Midbrain (tissue), 1 donor: Measurements from ENCODE around the gene EDIL3.

Experiments used
- DNase-seq: peaks from one replicate; lab custom pipeline; 2025; lab: John Stamatoyannopoulos, UW

Gene EDIL3

DNA sequence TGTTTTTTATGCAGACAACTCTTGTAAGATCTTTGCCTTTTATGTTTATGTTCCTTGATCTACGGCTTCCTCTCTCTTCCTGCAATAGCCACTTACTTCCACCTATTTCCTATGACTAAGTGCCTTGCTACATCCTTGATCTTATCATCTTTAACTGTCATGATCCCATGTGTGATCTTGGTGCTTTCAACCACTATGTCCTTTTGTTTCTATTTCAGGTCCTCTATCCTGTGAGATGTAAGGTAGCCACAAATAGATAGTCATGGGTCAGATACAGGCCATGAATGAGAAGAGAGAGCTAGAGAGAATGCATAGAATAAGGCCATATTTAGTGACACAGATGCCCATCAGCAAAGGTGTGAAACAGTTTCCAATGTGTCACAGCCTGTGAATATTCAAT is 420.4 kb downstream of the EDIL3 start:
- no peak for DNase-seq

DNA sequence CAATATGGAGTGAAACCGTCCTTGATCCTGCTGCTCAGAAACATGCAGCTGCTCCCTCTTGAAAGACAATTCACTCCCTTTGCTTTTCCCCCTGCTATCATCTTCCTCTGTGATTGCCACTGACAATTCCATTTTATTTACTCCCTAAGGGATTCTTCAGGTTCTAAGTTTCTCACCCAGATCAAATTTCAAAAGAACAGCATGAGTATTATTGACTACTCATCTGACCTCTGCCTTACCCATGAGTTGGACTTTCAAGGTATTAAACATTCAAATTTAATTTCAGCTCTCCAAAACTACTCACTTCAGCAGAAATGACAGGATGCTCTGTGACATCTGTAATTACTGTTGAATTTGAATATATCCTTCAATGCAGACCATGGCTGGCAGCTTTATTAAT is 427.5 kb downstream of the EDIL3 start:
- no peak for DNase-seq

DNA sequence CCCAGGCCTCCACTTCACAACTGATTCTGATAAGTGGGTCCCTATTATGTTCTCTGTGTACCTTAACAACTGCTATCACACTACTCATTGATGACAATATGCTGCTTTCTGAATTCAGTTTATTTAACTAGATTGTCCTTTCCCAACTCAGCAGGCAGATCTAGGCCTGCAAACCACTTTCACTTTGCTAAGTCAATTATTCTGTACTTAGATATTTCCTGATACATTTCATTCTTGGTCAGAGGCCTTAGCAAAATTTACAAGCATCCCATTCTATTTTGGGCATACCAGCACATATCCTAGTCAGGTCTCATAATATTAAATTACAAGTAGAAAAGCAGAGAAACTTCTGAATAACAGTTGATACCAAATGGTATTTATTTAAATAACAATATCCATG is 428.3 kb downstream of the EDIL3 start:
- DNase-seq = no peak

DNA sequence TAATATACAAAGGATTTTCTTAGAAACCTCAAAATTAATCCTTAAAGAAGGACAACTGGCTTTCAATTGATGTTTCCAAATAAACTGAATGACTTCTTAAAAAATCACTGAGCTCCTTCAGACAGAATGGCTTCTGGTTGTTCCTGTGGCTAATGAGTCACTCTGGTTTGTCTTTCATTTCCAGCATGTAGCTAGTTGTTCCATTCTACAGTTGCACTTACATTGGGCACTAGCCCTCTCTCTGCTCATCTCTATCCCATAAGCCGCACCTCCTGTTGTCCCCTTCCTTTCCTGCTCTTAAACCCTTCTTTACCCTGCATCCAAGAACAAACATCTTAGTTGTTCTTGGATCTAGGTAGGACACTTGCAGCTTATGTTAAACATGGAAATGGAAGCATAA is 428.8 kb downstream of the EDIL3 start:
- DNase-seq = no peak

DNA sequence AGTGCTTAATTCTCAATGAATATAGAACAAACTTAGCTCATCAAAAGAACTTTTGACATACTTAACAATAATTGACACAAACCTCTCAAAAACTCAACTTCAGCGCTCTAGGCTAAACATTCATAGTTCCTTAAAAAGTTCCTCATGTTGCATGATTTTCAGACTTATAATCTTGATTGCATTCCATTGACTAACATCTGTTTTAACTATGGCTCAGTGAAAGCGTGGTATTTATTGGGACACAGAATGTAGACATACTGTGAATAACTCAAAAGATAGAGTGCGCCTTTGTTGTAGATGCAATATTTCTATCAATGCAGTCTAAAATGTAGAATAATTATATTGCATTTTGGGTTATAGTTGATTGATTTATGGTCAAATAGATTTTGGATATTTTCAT is 436.9 kb downstream of the EDIL3 start:
- DNase-seq = no peak

DNA sequence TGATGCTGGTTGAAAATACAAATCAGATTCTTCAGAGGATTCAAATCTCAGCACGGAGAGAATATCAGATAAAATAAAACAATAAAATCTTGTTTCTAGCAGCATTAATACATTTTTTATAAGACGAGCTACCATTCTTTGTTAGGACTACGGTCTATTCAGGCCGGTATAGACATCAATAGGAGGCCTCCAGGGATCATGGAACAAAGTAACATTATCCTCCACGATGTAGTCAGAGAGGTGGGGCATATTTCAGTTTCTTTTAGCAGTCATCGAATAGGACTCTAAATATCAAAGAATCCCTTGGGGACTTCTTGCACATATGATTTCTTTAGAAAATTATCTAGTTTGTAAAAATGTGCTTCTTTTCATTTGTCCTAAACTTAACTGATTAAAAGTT is 438.2 kb downstream of the EDIL3 start:
- no peak for DNase-seq

DNA sequence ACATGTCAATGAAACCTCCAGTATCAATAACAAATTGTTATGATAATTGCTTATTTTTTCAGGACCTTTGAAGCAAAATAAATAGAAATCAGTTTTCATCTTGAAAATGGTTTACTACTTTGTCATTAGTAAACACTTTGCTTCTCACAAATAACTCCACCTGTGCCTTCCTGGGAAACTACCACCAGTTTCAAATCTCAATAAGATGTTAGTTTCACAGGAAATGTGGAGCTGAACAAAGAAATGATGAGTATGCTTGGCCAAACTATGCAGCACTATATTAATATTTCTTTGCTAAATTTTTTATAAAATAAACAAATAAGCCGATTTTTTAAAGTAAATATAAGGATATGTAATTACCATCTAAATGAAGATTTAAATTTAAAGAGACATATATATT is 442.5 kb downstream of the EDIL3 start:
- DNase-seq = no peak

DNA sequence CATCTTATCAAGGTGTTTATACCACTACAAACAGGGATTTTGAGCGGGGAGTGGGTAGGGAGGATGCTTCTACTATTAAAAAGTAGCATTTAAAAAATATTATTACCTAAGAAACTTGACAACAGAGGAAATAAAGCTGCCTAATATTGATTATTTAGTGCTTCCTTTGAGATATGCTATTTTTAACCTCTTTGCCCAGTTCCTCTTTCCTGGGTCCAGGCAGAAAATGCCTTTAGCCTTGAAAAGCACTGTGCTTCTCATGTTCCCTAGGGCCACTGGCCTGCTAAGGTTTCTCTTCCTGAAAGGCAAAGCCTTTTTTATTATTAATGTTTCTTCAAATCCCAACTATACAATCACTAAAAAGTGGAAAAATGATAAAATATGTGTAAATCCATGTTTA is 446.8 kb downstream of the EDIL3 start:
- DNase-seq = no peak

DNA sequence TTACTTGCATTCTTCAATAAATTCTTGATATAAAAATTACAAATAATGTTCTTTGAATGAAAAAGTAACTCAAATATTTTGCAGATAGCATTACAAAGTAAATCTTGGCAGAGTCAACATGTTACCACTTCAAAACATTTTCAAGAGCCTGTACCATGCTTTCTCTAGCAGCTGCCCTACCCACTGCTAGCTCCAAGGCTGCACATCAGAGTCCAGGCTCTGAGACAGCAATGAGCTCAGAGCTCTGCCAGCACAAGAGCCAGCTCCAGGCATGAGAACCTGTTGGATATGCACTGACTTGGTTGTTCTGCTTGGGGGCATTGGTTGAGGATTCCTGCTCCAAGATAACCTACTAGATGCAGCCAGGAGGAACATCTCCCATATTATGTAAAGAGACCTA is 452.7 kb downstream of the EDIL3 start:
- DNase-seq = no peak

DNA sequence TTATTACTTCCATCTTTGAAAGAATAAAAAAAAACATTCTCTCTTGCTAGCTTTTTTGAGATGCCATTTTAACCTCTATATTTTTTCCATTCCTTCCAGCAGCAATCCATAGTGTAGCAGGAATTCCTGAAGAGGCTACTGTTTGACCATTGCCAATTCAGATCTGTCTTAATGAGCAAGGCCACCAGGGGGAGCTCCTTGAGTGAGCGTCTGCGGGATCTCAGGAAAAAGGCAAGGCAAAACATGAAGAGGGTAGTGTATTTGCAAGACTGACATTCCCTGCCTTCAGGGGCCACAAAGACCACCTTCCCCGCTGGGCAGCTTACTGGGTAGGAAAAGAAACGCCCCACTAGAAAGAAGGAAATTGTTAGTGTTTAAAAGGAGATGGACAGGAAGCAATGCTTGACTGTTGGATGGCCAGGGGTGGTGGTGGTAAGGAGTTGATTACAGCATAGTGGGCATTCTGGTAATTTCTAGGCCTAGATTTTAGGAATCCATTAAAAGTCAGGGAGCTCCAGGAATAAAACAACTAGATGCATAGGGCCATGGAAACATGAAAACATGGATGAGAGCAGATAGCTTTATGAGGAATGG is 457.4 kb downstream of the EDIL3 start:
- peak; percentile 84 for DNase-seq

DNA sequence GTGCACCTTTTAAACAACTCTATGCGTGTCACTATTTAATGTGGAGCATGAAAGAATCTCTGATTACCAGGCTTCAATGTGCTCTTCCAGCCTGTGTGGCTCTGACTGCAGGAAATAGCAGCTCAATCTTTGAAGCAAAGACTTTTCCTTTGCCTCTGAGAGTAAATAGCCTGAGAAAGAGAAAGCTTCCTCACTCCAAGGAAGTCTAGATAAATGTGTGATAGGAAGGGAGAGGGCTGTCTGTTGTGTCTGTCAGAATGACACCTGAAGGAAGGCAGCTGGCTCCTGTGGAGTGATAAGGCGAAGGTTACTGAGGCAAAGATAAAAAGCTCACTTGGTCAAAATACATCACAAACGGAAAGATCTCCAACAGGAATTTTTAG is 458.7 kb downstream of the EDIL3 start:
- no peak for DNase-seq

DNA sequence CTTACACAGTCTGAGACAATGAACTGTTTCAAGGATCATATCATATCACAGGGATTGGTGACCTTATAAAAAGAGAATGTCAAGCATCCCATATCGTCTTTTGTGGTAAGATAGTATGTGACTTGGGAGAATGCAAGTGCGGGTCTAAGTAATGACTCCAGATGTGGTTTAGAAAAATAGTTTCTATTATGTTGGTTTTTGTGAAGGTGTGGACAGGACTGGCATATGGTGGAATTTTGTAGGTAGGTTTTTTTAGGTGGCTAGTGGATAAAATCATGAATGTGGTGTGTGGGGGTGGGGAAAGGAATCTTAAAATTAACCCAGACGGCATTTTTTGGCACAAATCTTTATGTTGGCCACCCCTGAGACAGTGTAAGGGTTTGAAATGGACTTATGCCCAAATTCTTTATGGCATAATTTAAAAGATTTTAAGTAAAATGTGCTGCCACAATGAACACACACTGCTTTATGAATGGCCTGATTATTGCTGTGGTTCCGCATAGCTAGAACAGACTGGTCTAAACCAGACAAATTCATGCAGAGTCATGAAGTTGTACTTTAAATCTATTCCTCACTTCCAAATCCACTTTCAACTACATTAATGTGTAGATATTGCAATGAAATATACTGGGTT is 459.2 kb downstream of the EDIL3 start:
- DNase-seq = no peak

DNA sequence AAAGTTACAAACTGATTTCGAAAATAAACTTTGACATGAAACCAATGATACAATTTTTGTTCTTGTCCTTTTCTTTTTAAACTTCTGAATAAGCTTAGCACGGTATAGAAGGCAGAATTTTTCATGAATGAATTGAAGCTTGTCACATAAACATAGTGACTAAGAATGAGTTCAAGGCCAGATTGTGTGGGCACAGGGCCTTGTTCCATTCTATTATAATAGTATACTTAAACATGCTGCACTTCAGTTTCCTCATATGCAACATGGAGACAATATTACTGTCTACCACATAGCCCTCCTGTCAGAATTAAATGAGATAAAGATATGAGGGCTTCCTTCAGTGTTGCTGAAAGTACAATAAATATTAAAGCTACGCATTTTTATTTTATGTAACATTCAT is 459.8 kb downstream of the EDIL3 start:
- DNase-seq = no peak

DNA sequence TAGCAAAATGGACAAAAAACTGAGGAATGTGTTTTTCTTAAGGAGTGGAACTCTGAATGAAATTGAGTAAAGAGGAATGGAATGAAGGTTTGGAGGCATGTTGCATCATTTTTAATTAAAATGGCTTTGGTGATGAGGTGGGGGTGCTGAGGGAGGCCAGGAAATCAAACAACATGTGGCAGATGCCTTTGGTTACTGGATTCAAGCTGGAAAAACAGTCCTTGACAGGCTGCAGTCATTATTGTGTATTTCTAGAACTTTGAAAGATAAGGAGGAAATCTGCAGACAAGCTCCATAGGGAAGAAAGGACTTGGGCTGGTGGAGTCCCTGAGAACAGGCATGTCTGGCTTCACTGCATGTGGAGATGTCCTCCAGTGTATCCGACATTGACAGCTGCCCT is 460.5 kb downstream of the EDIL3 start:
- DNase-seq = no peak

DNA sequence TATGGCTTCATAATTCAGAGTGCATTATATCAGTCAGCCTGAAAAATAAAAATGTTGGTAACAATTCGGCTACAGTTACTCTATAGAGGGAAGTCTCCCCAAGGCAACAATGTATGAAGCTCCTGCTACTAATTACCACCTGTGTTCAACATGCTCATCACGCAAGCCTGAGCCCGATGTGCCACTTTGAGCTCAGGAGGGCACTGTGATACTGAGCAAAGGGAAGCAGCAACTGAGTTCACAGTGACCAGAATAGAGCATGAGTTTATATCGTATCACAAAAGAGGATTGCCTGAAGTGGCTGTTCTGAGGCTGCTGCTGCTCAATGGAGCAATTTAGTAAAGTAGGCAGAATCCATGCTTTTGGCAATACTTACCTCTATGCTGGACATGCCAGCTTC is 462.0 kb downstream of the EDIL3 start:
- DNase-seq = peak; percentile 40

DNA sequence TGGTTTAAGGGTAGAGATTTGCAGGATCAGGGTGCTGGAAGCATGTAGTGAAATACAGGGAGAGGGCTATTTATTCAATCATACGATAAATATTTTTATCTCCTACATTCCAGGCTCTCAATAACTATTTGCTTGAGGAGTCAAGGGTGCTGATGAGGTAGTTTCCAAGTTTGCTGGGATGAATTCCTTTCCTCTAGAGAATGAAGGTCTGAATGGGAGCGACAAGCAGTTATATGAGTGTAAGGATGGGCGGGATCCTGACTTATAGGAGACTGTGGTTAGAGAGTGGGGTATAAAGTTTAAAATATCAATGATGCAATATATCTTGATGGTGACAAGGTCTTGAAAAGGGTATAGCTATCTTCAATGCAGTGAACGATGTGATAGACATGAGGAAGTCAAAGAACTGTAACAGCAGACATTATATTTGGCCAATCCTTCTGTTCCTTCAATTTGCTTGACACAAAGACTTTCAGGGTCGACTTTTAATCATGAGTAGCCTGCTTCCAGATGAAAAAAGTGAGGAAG is 462.9 kb downstream of the EDIL3 start:
- no peak for DNase-seq

DNA sequence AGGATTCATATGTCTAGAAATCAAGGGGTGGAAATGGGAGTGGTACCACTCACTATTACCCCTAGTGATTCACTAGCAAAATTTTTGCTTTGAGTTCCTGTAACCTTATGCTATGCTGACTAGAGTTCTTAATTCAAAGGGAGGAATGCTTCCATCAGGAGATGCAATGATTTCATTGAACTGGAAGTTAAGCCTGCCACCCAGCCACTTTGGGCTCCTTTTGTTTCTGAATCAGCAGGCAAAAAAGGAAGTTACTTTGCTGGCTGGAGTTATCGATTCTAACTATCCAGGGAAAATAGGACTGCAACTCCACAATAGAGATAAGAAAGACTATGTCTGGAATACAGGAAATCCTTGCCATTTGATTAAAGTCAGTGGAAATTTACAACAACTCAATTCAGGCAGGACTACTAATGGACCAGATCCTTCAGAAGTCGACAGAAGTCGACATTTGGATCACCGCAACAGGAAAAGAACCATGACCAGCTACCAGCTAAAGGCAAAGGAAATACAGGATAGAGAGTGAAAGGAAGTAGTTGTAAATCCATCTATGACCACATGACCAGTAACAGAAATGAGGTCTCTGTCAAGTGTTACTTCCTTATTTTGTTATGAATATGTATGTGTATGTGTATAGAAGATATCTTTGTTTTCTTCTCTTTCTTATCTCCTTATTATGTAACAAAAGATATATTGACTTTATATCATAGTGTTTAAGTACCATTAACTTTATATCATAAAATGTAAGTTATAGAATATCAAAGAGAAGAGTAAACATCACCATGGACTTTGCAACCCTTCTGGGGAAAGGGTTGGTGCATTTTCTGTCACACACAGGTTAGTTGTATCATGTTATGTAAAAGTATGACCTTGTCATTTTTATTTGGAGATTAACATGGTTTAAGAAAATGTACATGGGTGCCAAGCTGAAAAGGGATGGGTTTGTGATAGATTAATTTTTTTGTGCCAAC is 465.3 kb downstream of the EDIL3 start:
- no peak for DNase-seq

DNA sequence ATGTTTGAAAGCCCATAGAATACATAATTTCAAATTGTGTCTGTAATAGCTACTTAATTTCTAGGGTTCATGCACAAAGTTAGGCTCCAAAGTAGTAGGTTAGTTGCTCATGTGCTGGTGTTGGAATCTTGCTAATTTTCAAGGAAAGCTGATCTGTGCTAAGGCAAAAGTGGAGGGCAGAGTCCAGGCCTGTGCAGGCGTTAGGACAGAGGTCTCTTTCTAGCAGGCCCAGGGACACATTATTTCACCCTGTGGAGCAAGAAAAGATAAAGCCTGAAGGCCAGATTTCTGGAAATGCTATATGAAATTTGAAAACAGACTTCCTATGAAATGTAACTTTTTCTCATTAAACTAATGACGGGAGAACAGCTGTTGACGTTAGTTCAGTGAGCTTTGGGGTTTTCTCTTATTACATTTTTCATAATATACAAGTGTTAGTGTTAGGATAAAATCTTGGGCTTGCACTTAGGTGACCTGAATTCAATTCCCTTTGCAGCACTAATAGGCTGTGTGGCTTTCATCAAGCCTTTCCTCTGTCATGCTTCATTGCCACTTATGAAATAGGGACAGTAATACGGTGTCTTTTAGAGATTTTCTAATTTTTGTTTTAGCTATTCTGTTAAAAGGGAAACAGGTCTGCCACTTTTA is 467.3 kb downstream of the EDIL3 start:
- no peak for DNase-seq

DNA sequence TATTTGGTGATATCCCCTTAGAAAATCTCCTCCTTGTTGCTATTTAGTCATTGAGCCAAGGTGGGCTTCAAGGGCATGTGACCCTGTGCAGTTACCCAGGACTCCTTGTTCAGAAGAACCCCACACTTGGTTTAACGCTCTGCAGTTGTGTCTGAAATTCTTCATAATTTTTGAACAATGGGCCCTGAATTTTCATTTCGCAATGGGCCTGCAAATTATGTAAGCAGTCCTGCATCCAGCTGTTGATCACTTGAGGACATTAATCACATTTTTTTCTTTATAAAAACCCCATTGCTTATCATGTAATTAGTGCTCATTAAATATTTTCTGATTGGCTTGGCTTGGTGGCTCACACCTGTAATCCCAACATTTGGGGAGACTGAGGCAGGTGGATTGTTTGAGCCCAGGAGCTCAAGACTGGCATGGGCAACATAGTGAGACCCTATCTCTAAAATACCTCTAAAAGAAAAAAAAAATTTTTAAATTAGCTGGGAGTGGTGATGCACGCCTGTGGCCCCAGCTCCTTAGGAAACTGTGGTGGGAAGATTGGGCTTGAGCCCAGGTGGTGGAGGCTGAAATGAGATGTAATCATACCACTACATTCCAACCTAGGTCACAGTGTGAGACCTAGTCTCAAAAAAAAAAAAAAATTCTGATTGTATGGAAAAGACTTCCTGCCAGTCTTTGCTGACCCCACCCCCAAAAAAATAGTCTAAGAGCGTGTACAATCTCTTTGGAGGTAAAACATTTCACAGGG is 469.8 kb downstream of the EDIL3 start:
- no peak for DNase-seq

DNA sequence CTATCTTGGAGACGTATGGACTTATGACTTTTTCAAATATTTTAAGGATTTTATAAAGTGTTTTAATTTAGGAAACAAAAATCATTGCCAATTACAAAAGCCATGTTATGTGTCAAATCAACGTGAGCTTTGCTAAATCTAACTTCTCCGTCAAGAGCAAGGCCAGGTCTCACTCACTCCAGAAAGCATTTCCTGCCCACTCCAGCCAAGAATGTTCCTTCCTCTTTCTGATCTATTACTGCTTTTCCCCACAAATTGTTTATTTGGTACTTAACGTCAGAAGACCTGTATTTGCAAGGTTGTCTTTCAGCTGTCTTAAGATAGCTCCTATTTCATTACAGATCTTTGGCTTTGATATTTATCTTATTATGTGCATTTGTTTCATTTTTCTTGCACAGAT is 470.5 kb downstream of the EDIL3 start:
- DNase-seq = no peak

DNA sequence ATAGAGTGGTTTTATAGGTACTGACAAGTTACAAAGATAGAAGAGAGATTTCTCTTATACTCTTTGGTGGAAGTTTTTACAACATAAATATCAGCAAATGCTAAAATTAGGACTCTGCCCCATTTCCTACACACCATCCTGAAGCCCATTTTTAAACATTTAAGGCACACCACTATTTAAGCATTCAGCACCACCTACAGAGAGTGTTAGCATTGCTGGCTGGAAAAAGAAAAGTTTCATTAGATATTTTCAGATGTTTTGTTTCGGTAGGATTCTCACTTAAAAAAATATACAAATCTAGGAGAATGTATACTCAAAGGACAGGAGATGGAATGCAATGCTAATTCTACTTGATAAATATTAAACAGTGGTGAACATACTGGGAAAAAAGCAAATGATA is 471.1 kb downstream of the EDIL3 start:
- no peak for DNase-seq
